Measurements from ENCODE around the gene PLXNA2. TPM values are rescaled to one million over a fixed set of nuclear protein-coding genes. Genes with fewer than 3 reads are reported as not detected.

Gene PLXNA2
- total RNA-seq, 1 experiment from 2014 or later = 69.7 TPM

DNA sequence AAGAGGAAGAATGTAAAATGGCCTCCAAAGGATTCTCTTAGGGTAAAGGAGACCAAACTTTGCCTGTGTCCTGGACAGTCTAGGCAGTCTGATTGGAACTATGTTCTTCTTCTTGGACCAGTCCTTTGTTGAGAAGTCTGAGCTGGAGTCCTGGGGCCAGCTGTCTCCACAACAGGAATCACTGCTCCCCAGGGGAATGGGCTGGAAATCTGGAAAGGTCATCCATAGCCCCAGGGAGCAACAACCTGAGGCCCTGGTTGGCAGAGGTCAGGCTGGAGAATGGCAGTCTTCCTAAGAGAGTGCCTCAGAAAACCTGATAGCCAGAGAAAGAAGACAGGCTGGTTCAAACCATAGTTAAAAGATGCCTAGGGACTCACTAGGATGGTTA, 68.7 kb downstream of the PLXNA2 start:
- no peaks in the 10 kb centered on the region for H3K27me3 Mint-ChIP-seq (ENCODE audit: insufficient read depth, unreplicated experiment)
- peaks cover 16% of the 10 kb centered on the region for H3K36me3 Mint-ChIP-seq (ENCODE audit: insufficient read depth, unreplicated experiment)
- no peak for DNase-seq (ENCODE audit: unreplicated experiment)
- ChIA-PET CTCF (interaction anchor here (0.5 to 47.3 kb wide), 5 partner anchors 13 to 1122 kb away, joined by 3 to 1037 read pairs (median 3); partner anchors contain the start of gene PLXNA2), POLR2A (interaction anchor here (1.4 kb wide), 1 partner anchor 9 kb away, joined by 4 read pairs; no protein-coding TSS in a partner anchor)
- no peak overlapping the region for H3K27ac Mint-ChIP-seq (ENCODE audit: low read depth, unreplicated experiment)
- peaks cover 48% of the 10 kb centered on the region for H3K4me1 Mint-ChIP-seq (ENCODE audit: insufficient read depth, unreplicated experiment)
- H3K4me3 Mint-ChIP-seq (ENCODE audit: unreplicated experiment) = no peak overlapping the region
- TF ChIP-seq, protein P1, sequence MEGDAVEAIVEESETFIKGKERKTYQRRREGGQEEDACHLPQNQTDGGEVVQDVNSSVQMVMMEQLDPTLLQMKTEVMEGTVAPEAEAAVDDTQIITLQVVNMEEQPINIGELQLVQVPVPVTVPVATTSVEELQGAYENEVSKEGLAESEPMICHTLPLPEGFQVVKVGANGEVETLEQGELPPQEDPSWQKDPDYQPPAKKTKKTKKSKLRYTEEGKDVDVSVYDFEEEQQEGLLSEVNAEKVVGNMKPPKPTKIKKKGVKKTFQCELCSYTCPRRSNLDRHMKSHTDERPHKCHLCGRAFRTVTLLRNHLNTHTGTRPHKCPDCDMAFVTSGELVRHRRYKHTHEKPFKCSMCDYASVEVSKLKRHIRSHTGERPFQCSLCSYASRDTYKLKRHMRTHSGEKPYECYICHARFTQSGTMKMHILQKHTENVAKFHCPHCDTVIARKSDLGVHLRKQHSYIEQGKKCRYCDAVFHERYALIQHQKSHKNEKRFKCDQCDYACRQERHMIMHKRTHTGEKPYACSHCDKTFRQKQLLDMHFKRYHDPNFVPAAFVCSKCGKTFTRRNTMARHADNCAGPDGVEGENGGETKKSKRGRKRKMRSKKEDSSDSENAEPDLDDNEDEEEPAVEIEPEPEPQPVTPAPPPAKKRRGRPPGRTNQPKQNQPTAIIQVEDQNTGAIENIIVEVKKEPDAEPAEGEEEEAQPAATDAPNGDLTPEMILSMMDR (IDR thresholded peaks at IDR 0.05; ENCODE audit: unreplicated experiment) = no peak
- no TSS peak for BruUV-seq (replicated peaks)
- no peaks in the 10 kb centered on the region for H3K9me3 Mint-ChIP-seq (ENCODE audit: unreplicated experiment)
- intact Hi-C loops (cut with micrococcal nuclease) = no loop called here

DNA sequence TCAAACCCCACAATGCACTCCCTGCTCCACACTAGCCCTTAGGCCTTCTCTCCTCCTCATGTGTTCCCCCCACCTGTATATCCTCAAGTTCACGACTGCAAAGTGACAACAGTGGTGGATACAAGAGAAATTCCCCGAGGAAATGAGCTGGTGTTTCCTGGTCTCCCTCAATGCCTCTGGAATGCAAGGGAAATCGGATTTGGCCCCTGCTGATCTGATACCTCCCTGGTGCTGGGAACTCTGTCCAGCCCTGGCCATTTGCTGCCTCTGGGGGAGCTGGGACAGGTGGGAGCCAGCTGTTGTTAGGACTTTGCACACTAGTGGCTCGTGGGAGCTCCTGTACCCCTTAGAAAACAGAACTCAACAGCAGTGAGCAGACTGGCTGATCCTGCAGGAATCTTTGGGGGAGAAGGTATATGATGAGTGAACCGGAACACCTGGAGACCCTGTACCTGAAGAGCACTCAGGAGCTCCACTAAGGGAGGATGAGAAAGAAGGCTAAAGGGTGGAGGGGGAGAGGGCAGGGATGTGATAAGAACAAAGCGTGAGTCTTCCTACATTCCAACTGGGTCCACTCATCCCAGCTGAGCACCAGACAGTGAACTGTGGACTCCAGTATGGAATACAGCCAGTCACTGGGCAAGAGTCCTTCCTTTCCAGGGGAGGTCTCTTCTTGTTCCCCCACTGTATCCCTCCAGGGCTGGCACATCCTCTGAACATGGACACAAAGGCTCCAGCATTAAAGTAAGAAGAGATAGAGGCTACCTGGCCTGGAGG, 69.3 kb downstream of the PLXNA2 start:
- intact Hi-C loops (cut with micrococcal nuclease) = no loop called here
- Mint-ChIP-seq H3K4me1 (ENCODE audit: insufficient read depth, unreplicated experiment) (peaks cover 49% of the 10 kb centered on the region), H3K4me3 (ENCODE audit: unreplicated experiment) (no peak overlapping the region), H3K36me3 (ENCODE audit: insufficient read depth, unreplicated experiment) (peaks cover 16% of the 10 kb centered on the region), H3K27me3 (ENCODE audit: insufficient read depth, unreplicated experiment) (no peaks in the 10 kb centered on the region), H3K27ac (ENCODE audit: low read depth, unreplicated experiment) (no peak overlapping the region), H3K9me3 (ENCODE audit: unreplicated experiment) (no peaks in the 10 kb centered on the region)
- POLR2A ChIA-PET = interaction anchor here (0.6 to 1.4 kb wide), 3 partner anchors 9 to 46 kb away, joined by 3 to 4 read pairs (median 4); no protein-coding TSS in a partner anchor
- TF ChIP-seq, protein P1 (IDR thresholded peaks at IDR 0.05; ENCODE audit: unreplicated experiment) = no peak
- CTCF ChIA-PET = interaction anchor here (0.5 to 47.3 kb wide), 6 partner anchors 12 to 1253 kb away, joined by 3 to 1037 read pairs (median 3); partner anchors contain the start of gene PLXNA2
- BruUV-seq (replicated peaks) = no TSS peak
- no peak for DNase-seq (ENCODE audit: unreplicated experiment)

DNA sequence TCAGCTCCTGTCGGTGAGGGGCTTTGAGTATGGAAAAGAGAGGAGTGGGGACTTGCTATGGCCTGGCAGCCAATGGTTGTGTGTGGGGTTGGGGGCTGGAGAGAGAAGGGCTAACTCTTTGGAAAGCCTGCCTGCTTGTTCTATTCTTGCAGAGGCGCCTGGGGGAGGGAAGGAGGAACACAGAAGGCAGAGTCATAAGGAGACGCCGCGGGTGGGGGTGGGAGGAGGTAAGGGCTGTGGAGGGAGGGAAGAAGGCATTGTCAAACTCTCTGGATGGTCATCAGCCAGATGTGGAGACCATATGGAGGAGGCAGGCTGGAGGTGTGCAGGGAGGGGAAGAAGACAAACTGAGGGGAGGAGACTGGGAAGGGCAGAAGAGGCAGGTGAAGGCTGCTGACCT, 70.0 kb downstream of the PLXNA2 start:
- Mint-ChIP-seq H3K27ac (ENCODE audit: low read depth, unreplicated experiment) (no peak overlapping the region), H3K4me1 (ENCODE audit: insufficient read depth, unreplicated experiment) (peaks cover 44% of the 10 kb centered on the region), H3K27me3 (ENCODE audit: insufficient read depth, unreplicated experiment) (no peaks in the 10 kb centered on the region), H3K4me3 (ENCODE audit: unreplicated experiment) (no peak overlapping the region), H3K36me3 (ENCODE audit: insufficient read depth, unreplicated experiment) (peaks cover 16% of the 10 kb centered on the region), H3K9me3 (ENCODE audit: unreplicated experiment) (no peaks in the 10 kb centered on the region)
- no TSS peak for BruUV-seq (replicated peaks)
- no peak for DNase-seq (ENCODE audit: unreplicated experiment)
- ChIA-PET CTCF (interaction anchor here (1.0 to 47.3 kb wide), 6 partner anchors 9 to 153 kb away, joined by 3 to 1037 read pairs (median 4); partner anchors contain the start of gene PLXNA2), POLR2A (interaction anchor here (1.3 to 1.4 kb wide), 2 partner anchors 10 to 41 kb away, joined by 3 to 4 read pairs; no protein-coding TSS in a partner anchor)
- TF ChIP-seq, protein P1 (IDR thresholded peaks at IDR 0.05; ENCODE audit: unreplicated experiment) = no peak
- intact Hi-C loops (cut with micrococcal nuclease) = no loop called here

- no peak for DNase-seq (ENCODE audit: unreplicated experiment)
- Mint-ChIP-seq H3K36me3 (ENCODE audit: insufficient read depth, unreplicated experiment) (peaks cover 16% of the 10 kb centered on the region), H3K4me1 (ENCODE audit: insufficient read depth, unreplicated experiment) (peaks cover 39% of the 10 kb centered on the region), H3K27me3 (ENCODE audit: insufficient read depth, unreplicated experiment) (no peaks in the 10 kb centered on the region), H3K27ac (ENCODE audit: low read depth, unreplicated experiment) (no peak overlapping the region), H3K4me3 (ENCODE audit: unreplicated experiment) (no peak overlapping the region), H3K9me3 (ENCODE audit: unreplicated experiment) (no peaks in the 10 kb centered on the region)
- POLR2A ChIA-PET = interaction anchor here (1.3 to 1.9 kb wide), 3 partner anchors 10 to 42 kb away, joined by 3 to 5 read pairs (median 4); no protein-coding TSS in a partner anchor
- intact Hi-C loops (cut with micrococcal nuclease) = no loop called here
- CTCF ChIA-PET = interaction anchor here (1.0 to 47.3 kb wide), 5 partner anchors 9 to 152 kb away, joined by 3 to 1037 read pairs (median 3); partner anchors contain the start of gene PLXNA2
- no TSS peak for BruUV-seq (replicated peaks)
- TF ChIP-seq, protein P1 (IDR thresholded peaks at IDR 0.05; ENCODE audit: unreplicated experiment) = no peak
Observed at GRCh38 chr1:208173749-208174148, 70.4 kb downstream of the PLXNA2 start.
